Posterior cingulate gyrus (tissue), 11 donors: ENCODE data around the gene KCNA3.
"Not testable (repeated sequence)": the region's sequence is repeated elsewhere in the genome, so short reads cannot be mapped to it uniquely, and the experiment has no call there.

Source experiments
- DNase-seq, 10 donors: peaks; one replicate each; pipeline versions ENCODE4 v3.0.0 to v3.0.0-alpha.2; 2020 to 2021; ENCODE audit warnings: mixed read lengths in 3 of 10
- intact Hi-C: fragments of 100-400 bp; cut with DNase I; formaldehyde crosslinking; loops from one replicate; pipeline ENCODE4 v1.15.1; 2023

KCNA3 gene

DNA sequence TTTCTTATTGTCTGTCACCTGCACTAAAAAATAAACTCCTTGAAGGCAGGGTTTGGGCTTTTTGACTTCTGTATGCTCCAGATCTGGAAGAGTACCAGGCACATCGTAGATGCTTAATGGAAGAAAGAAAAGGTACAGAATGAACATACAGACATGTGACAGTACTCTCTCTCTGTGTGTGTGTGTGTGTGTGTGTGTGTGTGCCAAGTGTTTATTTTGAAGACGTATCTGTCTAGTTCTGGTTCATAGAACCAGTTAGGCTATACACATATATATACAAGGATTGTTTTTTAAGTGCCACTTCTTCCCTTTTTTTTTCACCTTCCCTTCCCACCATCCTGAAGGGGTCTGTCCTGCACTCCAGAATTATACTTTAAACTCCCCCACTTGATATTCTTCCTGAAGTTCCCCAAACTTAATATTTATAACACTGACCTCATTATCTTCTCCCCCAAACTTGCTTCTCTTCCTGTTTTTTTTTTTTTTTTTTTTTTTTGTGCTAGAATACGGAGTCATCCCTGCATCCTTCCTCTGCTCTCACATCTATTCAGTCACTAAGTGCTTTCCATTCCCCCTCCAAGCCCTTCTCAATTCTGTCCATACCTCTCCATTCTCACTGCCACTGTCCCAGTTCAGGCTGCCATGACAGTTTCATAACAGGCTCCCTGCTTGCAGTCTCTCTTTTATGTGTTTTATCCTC lies 5.4 kb upstream of the KCNA3 start:
- intact Hi-C loops = no loop called here

DNA sequence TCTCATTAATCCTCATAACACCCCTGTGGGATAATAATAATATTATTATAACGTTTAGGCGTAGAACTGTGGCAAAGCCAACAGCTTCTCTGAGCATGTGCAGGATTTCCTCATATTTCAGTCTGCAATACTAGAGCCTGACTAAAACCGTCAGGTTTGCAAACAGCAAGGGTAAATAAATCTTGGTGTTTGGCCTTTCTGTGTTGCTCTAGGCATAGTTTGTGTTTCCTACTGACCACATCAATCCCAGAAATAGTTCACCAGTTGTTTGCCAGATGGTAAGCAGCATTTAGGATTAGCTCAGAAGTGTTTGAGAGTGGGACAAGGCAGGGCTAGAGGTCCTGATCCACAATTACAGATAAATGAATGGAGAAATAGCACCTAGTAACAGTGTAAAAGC lies 2.8 kb upstream of the KCNA3 start:
- no peak for DNase-seq
- intact Hi-C loops = no loop called here

More for the DNA sequence above, 5.4 kb upstream of the KCNA3 start:
- no peak for DNase-seq

DNA sequence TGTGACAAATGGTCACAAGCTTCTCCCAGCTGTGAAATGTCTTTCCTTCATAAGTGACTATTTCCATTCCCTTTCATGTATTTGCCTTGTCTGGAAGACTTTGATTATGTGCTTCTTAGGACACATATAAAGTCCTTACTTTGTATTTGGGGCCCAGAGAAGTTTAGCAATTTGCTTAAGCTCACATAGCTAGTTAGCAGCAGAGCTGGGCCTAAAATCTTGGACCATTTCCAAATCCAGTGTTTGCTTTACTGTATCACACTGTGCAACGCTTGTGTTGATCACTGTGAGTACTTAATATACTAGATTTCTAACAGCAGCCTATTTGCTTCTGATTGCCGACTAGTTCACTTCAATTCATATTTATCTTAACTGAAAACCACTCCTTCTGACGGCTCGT lies 2.2 kb upstream of the KCNA3 start:
- DNase-seq = no peak
- intact Hi-C loops = no loop called here

DNA sequence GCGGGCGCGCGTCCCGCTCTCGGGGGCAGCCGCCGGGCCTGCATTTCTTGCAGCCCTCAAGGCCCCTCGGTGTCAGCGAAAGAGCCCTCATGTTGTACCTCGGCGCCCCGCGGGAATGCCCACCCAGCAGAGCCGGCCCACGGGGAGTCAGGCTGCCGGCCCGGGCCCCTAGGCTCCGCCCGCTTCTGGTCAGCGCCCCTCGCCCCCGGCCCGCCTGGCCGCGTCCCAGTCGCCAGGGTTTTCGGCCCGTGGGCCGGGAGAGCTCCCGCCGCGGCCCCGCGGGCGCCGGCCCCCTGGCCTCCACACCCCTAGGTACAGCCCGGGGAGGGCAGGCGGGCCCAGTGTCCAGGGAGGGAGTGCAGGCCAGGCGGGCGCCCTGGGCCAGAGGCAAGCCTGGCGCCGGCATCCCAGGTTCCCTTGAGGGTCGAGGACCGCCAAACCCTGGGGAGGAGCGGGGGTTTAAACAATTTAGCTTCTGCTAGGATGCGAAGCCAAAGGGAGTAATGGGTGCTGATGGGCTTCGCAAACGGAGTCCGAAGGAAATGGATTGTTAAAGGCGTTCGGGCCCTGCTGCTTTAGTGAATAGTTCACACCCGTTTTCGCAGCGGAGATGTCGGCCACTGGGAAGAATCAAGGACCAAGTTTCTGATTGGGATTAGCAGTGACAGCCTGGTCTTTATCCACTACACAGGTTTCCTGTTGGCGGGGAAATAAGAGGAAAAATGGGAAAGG lies 486 bp upstream of the KCNA3 start:
- intact Hi-C loops = no loop called here
- peak in 1 of 10 donors; percentile 68 for DNase-seq

DNA sequence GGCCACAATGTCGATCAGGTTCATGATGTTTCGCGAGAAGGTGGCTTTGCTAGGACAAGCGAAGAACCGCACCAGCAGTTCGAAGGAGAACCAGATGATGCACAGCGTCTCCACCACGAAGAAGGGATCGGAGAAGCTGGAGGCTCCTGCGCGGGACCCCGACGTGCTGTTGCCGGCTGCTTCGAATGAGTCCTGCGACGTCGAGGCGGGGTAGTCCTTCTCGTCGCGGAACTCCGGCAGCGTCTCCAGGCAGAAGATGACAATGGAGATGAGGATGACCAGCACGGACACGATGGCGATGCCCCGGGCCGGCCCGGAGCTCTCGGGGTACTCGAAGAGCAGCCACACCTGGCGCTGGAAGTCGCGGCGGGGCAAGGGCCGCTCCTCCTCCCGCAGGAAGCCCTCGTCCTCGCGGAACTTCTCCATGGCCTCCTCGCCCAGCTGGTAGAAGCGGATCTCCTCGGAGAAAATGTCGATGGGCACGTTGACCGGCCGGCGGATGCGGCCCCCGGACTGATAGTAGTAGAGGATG lies 869 bp downstream of the KCNA3 start:
- DNase-seq = peak in 3 of 10 donors; percentile 65 to 81 (median 79)
- intact Hi-C loops = no loop called here

DNA sequence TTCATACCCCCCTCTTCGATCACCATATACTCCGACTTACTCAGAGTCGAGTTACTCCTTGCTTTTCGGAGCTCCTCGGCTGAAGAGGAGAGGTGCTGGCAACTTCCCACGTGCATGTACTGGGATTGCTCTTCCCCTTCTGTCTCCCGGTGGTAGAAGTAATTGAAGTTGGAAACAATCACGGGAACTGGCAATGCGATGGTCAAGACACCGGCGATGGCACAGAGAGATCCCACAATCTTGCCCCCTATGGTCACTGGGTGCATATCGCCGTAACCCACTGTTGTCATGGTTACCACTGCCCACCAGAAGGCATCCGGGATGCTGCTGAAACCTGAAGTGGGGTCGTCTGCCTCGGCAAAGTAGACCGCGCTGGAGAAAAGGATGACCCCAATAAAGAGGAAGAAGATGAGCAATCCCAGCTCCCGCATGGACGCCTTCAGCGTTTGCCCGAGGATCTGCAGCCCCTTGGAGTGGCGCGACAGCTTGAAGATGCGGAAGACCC lies 1.5 kb downstream of the KCNA3 start:
- DNase-seq = peak in 3 of 10 donors; percentile 61 to 72 (median 70)
- intact Hi-C loops = no loop called here

DNA sequence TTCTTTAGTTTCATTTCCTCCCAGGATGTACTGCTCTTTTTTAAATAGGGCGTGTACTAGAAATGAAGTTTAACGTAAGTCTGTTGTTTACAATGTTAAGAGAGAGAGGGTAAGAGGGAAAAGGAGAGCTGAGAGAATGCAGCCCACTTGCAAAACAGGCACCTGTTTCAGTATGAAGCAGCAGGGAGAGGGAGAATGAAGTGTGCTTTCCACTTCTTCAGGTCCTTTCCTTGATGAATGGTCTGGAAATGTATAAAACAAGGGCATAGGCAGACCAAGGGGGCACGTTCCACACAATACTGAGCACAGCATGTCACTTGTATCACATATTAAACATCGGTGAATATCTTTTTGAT lies 2.0 kb downstream of the KCNA3 start:
- intact Hi-C loops = no loop called here
- no peak for DNase-seq

DNA sequence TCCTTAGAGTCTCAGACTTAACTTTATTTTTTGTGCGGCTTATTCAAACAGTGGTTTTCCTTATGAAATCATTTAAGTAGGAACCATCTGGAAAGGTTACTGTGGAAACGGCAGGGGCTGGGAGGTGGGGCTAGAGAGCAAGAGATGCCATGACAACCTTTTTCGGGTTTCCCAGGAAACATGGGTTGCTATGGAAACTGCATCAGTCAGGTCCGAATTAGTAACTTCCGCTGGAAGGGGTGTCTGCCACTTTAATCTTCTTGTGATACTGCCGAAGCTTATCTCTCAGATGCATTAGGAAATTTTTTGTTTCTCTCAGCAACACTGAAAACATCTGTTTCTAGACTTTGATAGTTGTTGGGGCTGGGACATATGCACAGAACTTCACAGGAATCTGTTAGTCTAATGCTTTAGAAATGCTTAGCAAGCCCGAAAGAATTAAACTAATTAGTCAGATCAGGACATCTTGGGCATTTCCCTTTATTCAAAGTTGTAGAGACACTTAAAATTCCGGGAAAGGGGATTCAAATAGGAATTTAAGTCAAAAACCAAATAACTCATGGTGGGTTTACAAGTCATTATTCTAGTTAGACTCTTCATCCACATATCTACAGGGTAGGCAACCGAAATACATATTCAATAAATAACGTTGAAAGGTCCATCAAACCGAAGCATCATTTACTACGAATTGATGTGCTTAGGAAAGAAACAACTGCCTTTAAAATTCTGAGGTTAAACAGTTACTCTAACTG lies 2.6 kb downstream of the KCNA3 start:
- peak in 6 of 10 donors; percentile 34 to 90 (median 64) for DNase-seq
- intact Hi-C loops = no loop called here

DNA sequence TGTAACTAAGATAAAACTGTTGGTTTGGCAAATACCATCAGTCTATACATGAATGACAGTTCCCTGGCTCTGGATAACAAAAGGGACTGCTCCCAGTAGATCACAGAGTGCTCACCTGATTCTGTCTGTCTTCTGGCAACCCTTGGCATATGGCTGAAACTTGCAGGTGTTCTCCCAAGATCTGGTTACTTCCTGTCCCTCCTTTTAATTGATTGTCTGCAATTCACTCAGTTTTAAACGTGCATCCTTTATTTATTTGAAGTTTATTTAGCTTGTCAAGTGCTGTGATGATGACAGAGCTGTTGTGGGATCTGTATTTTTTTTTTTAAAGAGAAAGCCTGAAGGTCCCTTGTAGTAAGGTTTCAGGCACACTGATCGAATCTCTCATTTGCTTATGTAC lies 3.4 kb downstream of the KCNA3 start:
- intact Hi-C loops = no loop called here
- DNase-seq = no peak

DNA sequence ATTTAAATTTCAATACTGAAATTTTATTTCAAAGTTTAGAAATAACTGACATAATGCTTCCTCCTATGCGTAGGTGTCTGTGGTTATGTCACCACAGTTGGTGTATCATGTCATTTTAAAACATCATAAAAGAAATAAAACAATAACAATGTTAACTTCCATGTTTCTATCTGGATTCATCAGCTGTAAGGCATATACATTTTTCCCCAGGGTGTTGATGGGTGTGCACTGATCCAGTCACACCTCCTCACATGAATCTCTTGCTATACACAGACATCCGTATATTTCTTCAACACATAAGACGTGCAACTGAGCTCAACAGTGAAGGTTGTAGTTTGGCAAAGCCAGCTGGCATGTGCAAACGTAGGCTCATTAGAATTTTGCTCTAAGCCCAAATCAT lies 6.2 kb downstream of the KCNA3 start:
- intact Hi-C loops = no loop called here
- no peak for DNase-seq

DNA sequence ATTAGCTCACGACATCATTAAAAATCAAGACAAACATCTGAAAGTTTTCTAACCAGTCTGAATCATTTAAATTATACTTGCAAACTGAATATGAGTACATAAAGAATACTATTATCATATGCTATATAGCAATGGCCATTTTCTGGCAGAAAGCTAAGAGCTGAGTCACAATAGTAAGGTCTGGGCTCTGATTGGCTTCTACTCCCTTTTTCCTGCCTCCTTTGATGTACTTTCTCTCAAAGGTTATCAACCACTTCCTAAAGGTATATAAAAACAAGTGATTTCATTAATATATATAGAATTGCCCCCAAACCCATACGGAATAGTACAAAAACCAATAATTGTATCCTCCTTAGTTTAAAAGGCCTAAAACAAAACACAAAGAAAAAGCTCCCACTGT lies 7.0 kb downstream of the KCNA3 start:
- intact Hi-C loops = no loop called here
- DNase-seq = no peak

DNA sequence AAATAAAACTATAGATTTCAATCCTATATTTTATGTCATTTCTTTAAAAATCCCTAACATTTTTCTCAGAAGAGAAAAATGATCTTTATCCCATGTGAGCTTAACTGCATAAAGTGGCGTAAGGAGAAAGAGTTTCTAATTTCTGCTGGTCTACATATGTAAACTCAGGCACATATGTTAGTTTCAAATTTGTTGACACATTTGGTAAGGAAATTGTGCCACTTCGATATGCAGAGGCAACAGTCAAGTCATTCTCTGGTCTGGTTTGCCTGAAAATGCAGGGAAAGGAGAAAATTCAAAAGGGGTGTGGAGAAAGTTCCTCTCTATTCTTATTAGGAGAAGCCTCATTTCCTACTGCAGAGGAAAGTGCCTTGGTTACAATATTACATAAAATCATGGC lies 11.5 kb downstream of the KCNA3 start:
- intact Hi-C loops = no loop called here
- DNase-seq = no peak

DNA sequence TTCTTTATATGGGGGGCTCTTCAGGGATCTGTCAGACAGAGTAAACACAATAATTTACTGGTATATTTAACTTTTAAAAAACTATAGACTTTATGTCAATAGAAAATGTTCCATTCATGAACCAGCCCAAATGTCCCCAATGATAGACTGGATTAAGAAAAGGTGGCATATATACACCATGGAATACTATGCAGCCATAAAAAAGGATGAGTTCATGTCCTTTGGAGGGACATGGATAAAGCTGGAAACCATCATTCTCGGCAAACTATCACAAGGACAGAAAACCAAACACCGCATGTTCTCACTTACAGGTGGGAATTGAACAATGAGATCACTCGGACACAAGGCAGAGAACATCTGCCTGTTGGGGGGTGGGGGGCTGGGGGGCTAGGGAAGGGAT lies 15.2 kb downstream of the KCNA3 start:
- intact Hi-C loops, DNase-seq: not testable (repeated sequence)

DNA sequence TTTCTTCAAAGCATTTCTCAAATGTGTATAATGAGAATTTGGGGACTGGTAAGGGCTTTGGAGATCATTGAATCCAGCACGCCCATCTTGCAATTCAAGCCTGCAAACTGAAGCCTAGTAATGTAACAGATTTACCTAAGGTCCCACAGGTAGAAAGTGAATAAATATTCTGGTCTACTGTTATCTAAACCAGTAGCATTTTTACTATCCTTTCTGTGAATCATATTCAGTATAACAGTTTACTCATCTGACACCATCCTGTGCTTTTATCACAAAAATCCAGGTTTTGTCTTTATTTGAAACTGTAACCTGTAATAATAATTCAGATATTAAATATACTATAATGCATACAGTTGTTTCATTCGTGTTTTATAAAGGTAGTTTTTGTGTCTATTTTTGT lies 17.4 kb downstream of the KCNA3 start:
- intact Hi-C loops = no loop called here
- DNase-seq = no peak

DNA sequence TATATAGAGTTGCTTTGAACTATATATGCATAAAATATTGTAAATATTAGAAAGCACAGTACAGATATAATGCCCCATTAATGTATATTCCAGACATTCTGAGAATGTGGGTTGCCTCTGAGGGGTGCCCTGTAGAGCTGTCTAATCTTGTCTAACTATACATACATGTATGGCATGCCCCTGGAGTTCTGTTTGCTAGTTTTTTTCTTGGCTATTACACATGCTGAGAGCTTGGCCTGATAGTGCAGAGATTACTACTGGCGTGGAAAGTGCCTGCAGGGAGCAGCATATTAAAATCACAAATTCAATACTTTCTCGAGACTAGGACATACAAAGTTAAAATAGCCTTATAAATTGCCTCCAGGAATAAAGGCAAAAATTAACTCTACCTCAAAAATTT lies 24.1 kb downstream of the KCNA3 start:
- intact Hi-C loops = no loop called here
- no peak for DNase-seq

DNA sequence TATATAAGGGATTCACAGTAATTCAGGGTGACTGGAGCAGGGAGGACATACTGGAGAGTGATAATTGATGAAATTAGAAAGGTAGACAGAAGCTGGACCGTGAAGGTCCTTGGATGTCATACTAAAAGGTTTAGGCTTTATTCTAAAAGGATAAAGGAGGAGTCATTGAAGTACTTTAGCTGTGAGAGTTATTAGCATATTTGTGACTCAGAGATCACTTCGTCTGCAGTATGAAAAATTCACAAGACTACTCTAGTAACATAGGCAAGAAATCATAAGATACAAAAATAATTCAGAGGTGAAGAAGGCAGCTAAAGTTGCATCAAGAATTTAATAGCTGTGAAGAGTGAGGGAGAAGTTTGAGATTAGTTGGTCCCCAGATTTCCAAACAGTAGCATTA lies 26.3 kb downstream of the KCNA3 start:
- intact Hi-C loops = no loop called here

DNA sequence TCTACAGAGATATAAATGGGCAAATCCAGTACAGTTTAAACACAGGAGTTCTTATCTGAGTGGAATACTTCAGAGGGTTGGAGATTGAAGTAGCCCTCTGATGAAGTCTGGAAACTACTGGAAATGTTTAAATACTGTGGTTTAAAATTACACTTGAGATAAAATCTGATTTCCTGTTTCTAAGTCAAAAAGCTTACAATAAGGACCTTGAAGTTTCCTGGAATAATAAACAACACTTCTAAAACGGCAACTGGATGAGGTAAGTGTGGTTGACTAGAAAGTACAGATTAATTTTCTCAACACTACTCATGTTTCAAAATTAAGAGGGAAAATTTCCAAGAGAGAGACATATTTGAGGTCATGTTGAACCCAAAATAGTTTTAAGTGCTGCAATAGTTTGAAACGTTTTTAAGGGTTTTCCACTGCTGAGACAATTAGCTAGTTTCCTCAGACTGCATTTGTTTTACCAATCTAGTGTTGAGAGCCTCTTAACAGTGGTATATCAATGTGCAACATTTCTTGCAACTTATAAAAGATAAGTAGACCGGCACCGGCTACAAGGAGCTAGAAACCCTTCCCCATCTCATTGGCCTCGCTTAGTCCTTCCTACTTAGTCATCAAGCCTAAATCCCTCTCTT lies 27.4 kb downstream of the KCNA3 start:
- intact Hi-C loops = no loop called here
- DNase-seq = no peak

More for the DNA sequence above, 26.3 kb downstream of the KCNA3 start:
- DNase-seq = no peak

DNA sequence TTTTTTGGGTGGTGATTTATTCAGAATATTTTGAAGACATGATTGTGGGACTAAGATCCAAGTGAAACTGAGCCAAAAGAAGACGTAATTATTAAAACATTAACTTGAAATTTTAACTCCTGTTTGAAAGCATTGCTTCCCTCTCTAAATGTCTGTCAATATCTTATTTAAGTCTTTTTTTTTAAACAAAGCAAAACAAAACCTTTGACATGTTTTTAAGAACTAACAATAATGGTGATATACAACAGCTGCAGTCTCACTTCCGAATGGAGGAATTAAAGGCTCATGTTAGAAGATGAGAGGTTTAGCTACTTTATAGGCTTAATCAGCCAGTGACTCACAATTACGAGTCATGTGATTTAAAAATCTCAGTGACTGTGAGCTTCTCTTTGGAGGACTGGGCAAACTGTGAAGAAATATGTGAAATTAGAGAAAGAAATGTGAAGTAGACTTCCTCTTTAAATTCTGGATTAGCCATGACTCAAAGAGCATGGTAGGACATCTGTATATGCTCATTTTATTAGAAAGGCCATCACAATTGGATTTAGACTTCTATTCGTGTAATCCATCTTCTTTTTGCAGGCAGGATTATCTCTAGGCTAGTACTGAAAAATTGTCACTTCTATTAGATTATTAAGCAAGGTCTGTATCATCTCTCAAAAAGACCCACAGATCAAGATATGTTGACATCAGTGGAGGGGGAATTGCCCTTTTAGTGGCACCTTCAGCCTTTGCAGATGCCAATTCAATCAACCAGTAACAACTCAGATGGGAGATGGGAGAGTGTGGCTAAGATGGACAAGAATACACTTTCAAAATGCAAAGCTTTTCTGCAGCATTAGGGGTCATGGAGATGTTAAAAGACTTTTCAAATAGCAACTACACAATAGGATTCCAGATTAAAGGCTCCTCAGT lies 28.7 kb downstream of the KCNA3 start:
- intact Hi-C loops = no loop called here
- DNase-seq = no peak

DNA sequence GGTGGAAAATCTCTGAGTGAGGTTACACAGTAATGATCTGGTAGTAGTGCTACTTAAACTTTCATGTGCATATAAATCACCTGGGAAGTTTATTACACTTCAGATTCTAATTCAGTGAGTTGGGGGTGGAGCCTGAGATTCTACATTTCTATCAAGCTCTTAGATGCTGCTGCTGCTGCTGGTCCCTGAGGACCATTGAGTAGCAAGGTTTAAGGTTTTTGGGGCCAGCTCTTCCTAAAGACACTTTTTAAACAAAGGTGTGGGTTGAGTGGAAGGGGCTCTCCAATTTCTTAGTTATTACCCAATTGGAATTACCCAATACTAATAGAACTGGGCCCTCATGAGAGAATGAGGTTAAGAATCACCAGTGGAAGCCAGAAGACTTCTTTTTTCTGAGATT lies 29.5 kb downstream of the KCNA3 start:
- intact Hi-C loops = no loop called here
- DNase-seq = no peak
